ENCODE measurements around the gene TBCE.

Gene TBCE

DNA sequence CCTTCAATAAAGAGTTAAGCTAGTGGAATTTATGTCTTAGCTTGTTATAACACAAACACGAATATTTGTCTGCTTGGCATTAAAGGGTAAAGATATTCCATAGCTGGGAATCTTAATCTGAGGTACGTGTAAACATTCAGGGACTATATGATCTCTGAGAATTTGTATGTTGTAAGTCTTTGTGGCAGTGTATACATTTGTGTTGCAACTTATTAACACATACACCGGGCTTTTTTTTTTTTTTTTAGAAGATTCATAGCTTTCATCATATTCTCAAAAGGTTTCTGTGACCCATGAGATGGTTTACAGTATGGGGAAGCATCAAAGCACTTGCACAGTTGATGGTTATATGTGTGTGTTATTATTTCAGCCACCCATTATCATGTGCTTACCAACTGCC is 35.8 kb upstream of the TBCE start:
- Histone ChIP-seq H3K27ac (ENCODE audit: insufficient read depth in 1 of 2, low read depth in 1 of 2, low read length in 2 of 2, poor library complexity in 1 of 2, severe bottlenecking in 2 of 2) (peak overlapping the region in 1 of 2 experiments; percentile 95), H3K4me1 (ENCODE audit: control extremely low read depth in 1 of 4, control insufficient read depth in 4 of 4, insufficient read depth in 4 of 4, low read length in 3 of 4) (peaks cover 14 to 39% (median 25%) of the 10 kb centered on the region in 4 experiments), H3K4me3 (ENCODE audit: control insufficient read depth in 1 of 7, extremely low read depth in 1 of 7, insufficient read depth in 4 of 7, low read depth in 2 of 7, low read length in 6 of 7) (peak overlapping the region in 3 of 7 experiments; percentile 7 to 26 (median 25)), H3K36me3 (ENCODE audit: control insufficient read depth in 4 of 4, insufficient read depth in 4 of 4, low read length in 3 of 4) (peaks cover 0 to 9% (median 4%) of the 10 kb centered on the region in 4 experiments), H3K9me3 (ENCODE audit: control extremely low read depth in 1 of 5, control insufficient read depth in 4 of 5, insufficient read depth in 2 of 5, low read depth in 1 of 5, low read length in 4 of 5) (no peaks in the 10 kb centered on the region), H3K27me3 (replicated peaks in 2 of 5; ENCODE audit: control insufficient read depth in 4 of 5, insufficient read depth in 5 of 5, low read length in 4 of 5) (no peaks in the 10 kb centered on the region)
- no peak for DNase-seq
- ChIA-PET CTCF (interaction anchor here (0.9 to 1.4 kb wide), 6 partner anchors 9 to 89 kb away, joined by 3 to 5 read pairs (median 4); no protein-coding TSS in a partner anchor), POLR2A (no interaction called here)
- WGBS (ENCODE audit: insufficient coverage), result no CpG with 5 or more reads among the region's 3 CpGs

DNA sequence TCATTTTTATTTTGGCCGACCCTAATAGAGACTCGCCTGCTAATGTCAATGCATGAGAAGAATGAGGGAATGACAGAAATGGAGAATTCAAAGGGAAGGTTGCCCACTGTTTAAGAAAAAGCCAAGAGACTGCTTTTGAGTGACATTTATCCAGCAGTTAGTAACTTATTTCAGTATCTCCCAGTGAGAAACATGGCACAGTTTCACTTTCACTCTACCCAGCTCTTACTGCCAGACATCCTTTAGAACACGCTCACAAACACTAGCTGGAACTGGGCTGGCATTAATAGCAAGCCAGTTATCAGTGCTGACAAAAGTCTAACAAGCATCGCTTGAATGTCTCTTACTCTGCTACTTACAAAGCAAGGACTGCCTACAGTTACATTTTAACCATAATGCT is 30.3 kb upstream of the TBCE start:
- H3K4me3 ChIP-seq (ENCODE audit: control insufficient read depth in 1 of 7, extremely low read depth in 1 of 7, insufficient read depth in 4 of 7, low read depth in 2 of 7, low read length in 6 of 7), result peak overlapping the region in 5 of 7 experiments; percentile 16 to 69 (median 57)
- H3K4me1 ChIP-seq (ENCODE audit: control extremely low read depth in 1 of 4, control insufficient read depth in 4 of 4, insufficient read depth in 4 of 4, low read length in 3 of 4), result peaks cover 5 to 21% (median 6%) of the 10 kb centered on the region in 4 experiments
- H3K27me3 ChIP-seq (replicated peaks in 2 of 5; ENCODE audit: control insufficient read depth in 4 of 5, insufficient read depth in 5 of 5, low read length in 4 of 5), result no peaks in the 10 kb centered on the region
- H3K36me3 ChIP-seq (ENCODE audit: control insufficient read depth in 4 of 4, insufficient read depth in 4 of 4, low read length in 3 of 4), result peaks cover 10 to 22% (median 12%) of the 10 kb centered on the region in 4 experiments
- H3K9me3 ChIP-seq (ENCODE audit: control extremely low read depth in 1 of 5, control insufficient read depth in 4 of 5, insufficient read depth in 2 of 5, low read depth in 1 of 5, low read length in 4 of 5), result no peaks in the 10 kb centered on the region
- 45% methylated on average over 4 of the region's 4 CpGs for WGBS (ENCODE audit: insufficient coverage)
- CTCF ChIA-PET, result interaction anchor here (1.1 to 1.3 kb wide), 2 partner anchors 22 to 76 kb away, joined by 3 to 5 read pairs; no protein-coding TSS in a partner anchor
- peak; percentile 59 to 85 (median 78) for DNase-seq
- H3K27ac ChIP-seq (ENCODE audit: insufficient read depth in 1 of 2, low read depth in 1 of 2, low read length in 2 of 2, poor library complexity in 1 of 2, severe bottlenecking in 2 of 2), result peak overlapping the region; percentile 27 to 59
- POLR2A ChIA-PET, result interaction anchor here (1.0 kb wide), 1 partner anchor 9 kb away, joined by 3 read pairs; the partner anchor contains the start of genes ARID4B and GGPS1

DNA sequence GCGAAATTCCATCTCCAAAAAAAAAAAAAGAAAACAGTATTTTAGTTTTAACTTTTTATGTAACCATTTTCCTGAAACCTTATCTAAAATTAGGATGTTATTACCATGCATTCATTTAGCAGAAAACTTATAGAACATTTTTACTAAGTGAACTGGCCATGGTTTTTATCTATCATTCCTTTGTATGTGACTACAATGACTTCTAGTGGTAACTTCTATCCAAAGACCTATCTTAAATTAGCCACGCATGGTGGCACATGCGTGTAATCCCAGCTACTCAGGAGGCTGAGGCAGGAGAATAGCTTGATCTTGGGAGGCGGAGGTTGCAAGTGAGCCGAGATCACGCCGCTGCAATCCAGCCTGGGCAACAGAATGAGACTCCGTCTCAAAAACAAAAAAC is 27.5 kb upstream of the TBCE start:
- POLR2A ChIA-PET, result no interaction called here
- H3K36me3 ChIP-seq (ENCODE audit: control insufficient read depth in 4 of 4, insufficient read depth in 4 of 4, low read length in 3 of 4), result peaks cover 13 to 42% (median 20%) of the 10 kb centered on the region in 4 experiments

DNA sequence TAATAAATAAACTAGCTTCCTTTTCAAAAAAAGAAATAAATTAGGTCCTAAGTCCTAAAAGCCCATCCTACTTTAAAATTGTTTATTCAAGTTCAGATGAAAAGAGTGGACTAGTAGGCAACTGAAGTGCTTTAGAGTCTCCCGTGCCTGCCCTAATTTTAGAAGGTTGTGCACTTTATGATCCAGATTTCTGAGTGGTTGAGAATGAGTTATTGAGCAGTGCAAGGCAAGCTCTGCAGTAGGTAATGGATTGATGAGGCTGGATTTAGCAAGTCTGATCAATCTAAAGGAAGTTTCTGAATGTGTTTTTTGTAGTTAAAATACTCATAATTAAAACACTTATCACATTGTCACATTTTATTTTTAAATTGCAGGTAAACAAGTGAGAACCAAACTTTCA is 25.9 kb upstream of the TBCE start:
- 100% methylated on average over 1 of the region's 1 CpG for WGBS (ENCODE audit: insufficient coverage)
- no peaks in the 10 kb centered on the region for H3K9me3 ChIP-seq (ENCODE audit: control extremely low read depth in 1 of 5, control insufficient read depth in 4 of 5, insufficient read depth in 2 of 5, low read depth in 1 of 5, low read length in 4 of 5)
- no peaks in the 10 kb centered on the region for H3K27me3 ChIP-seq (replicated peaks in 2 of 5; ENCODE audit: control insufficient read depth in 4 of 5, insufficient read depth in 5 of 5, low read length in 4 of 5)
- H3K27ac ChIP-seq (ENCODE audit: insufficient read depth in 1 of 2, low read depth in 1 of 2, low read length in 2 of 2, poor library complexity in 1 of 2, severe bottlenecking in 2 of 2), result no peak overlapping the region
- peaks cover 3 to 12% (median 5%) of the 10 kb centered on the region in 4 experiments for H3K4me1 ChIP-seq (ENCODE audit: control extremely low read depth in 1 of 4, control insufficient read depth in 4 of 4, insufficient read depth in 4 of 4, low read length in 3 of 4)
- DNase-seq, result no peak
- ChIA-PET CTCF (interaction anchor here (0.9 to 2.7 kb wide), 3 partner anchors 11 to 237 kb away, joined by 3 to 7 read pairs (median 4); no protein-coding TSS in a partner anchor), POLR2A (no interaction called here)
- peaks cover 13 to 36% (median 18%) of the 10 kb centered on the region in 4 experiments for H3K36me3 ChIP-seq (ENCODE audit: control insufficient read depth in 4 of 4, insufficient read depth in 4 of 4, low read length in 3 of 4)
- no peak overlapping the region for H3K4me3 ChIP-seq (ENCODE audit: control insufficient read depth in 1 of 7, extremely low read depth in 1 of 7, insufficient read depth in 4 of 7, low read depth in 2 of 7, low read length in 6 of 7)

More for the DNA sequence above, 27.5 kb upstream of the TBCE start:
- CTCF ChIA-PET, result interaction anchor here (0.5 to 2.7 kb wide), 4 partner anchors 8 to 139 kb away, joined by 3 to 7 read pairs (median 4); no protein-coding TSS in a partner anchor
- DNase-seq, result no peak
- H3K27me3 ChIP-seq (replicated peaks in 2 of 5; ENCODE audit: control insufficient read depth in 4 of 5, insufficient read depth in 5 of 5, low read length in 4 of 5), result no peaks in the 10 kb centered on the region
- no peak overlapping the region for H3K27ac ChIP-seq (ENCODE audit: insufficient read depth in 1 of 2, low read depth in 1 of 2, low read length in 2 of 2, poor library complexity in 1 of 2, severe bottlenecking in 2 of 2)
- H3K9me3 ChIP-seq (ENCODE audit: control extremely low read depth in 1 of 5, control insufficient read depth in 4 of 5, insufficient read depth in 2 of 5, low read depth in 1 of 5, low read length in 4 of 5), result no peaks in the 10 kb centered on the region
- H3K4me1 ChIP-seq (ENCODE audit: control extremely low read depth in 1 of 4, control insufficient read depth in 4 of 4, insufficient read depth in 4 of 4, low read length in 3 of 4), result peaks cover 3 to 14% (median 5%) of the 10 kb centered on the region in 4 experiments
- WGBS (ENCODE audit: insufficient coverage), result 100% methylated on average over 3 of the region's 8 CpGs
- H3K4me3 ChIP-seq (ENCODE audit: control insufficient read depth in 1 of 7, extremely low read depth in 1 of 7, insufficient read depth in 4 of 7, low read depth in 2 of 7, low read length in 6 of 7), result no peak overlapping the region

DNA sequence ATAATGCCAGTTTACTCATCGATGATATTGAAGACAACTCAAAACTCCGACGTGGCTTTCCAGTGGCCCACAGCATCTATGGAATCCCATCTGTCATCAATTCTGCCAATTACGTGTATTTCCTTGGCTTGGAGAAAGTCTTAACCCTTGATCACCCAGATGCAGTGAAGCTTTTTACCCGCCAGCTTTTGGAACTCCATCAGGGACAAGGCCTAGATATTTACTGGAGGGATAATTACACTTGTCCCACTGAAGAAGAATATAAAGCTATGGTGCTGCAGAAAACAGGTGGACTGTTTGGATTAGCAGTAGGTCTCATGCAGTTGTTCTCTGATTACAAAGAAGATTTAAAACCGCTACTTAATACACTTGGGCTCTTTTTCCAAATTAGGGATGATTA is 25.2 kb upstream of the TBCE start:
- ChIA-PET POLR2A (no interaction called here), CTCF (interaction anchor here (1.0 to 1.4 kb wide), 2 partner anchors 12 to 46 kb away, joined by 3 to 4 read pairs; no protein-coding TSS in a partner anchor)
- DNase-seq, result no peak
- Histone ChIP-seq H3K4me3 (ENCODE audit: control insufficient read depth in 1 of 7, extremely low read depth in 1 of 7, insufficient read depth in 4 of 7, low read depth in 2 of 7, low read length in 6 of 7) (no peak overlapping the region), H3K36me3 (ENCODE audit: control insufficient read depth in 4 of 4, insufficient read depth in 4 of 4, low read length in 3 of 4) (peaks cover 9 to 36% (median 17%) of the 10 kb centered on the region in 4 experiments), H3K27me3 (replicated peaks in 2 of 5; ENCODE audit: control insufficient read depth in 4 of 5, insufficient read depth in 5 of 5, low read length in 4 of 5) (no peaks in the 10 kb centered on the region), H3K9me3 (ENCODE audit: control extremely low read depth in 1 of 5, control insufficient read depth in 4 of 5, insufficient read depth in 2 of 5, low read depth in 1 of 5, low read length in 4 of 5) (no peaks in the 10 kb centered on the region), H3K27ac (ENCODE audit: insufficient read depth in 1 of 2, low read depth in 1 of 2, low read length in 2 of 2, poor library complexity in 1 of 2, severe bottlenecking in 2 of 2) (no peak overlapping the region), H3K4me1 (ENCODE audit: control extremely low read depth in 1 of 4, control insufficient read depth in 4 of 4, insufficient read depth in 4 of 4, low read length in 3 of 4) (peaks cover 0 to 6% (median 0%) of the 10 kb centered on the region in 4 experiments)
- WGBS (ENCODE audit: insufficient coverage), result 96% methylated on average over 5 of the region's 6 CpGs

DNA sequence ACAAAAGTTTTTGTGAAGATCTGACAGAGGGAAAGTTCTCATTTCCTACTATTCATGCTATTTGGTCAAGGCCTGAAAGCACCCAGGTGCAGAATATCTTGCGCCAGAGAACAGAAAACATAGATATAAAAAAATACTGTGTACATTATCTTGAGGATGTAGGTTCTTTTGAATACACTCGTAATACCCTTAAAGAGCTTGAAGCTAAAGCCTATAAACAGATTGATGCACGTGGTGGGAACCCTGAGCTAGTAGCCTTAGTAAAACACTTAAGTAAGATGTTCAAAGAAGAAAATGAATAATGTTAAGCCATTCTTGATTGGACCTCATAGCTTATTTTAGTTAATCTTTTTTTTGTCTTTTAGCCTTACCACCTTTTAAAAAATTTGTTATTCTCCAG is 24.8 kb upstream of the TBCE start:
- H3K27ac ChIP-seq (ENCODE audit: insufficient read depth in 1 of 2, low read depth in 1 of 2, low read length in 2 of 2, poor library complexity in 1 of 2, severe bottlenecking in 2 of 2), result no peak overlapping the region
- no peak for DNase-seq
- CTCF ChIA-PET, result interaction anchor here (0.6 to 1.4 kb wide), 3 partner anchors 12 to 73 kb away, joined by 3 to 4 read pairs (median 3); no protein-coding TSS in a partner anchor
- H3K4me1 ChIP-seq (ENCODE audit: control extremely low read depth in 1 of 4, control insufficient read depth in 4 of 4, insufficient read depth in 4 of 4, low read length in 3 of 4), result peaks cover 0 to 2% (median 0%) of the 10 kb centered on the region in 4 experiments
- no peaks in the 10 kb centered on the region for H3K27me3 ChIP-seq (replicated peaks in 2 of 5; ENCODE audit: control insufficient read depth in 4 of 5, insufficient read depth in 5 of 5, low read length in 4 of 5)
- POLR2A ChIA-PET, result no interaction called here
- whole genome bisulfite sequencing (ENCODE audit: insufficient coverage), result 100% methylated on average over 2 of the region's 3 CpGs
- H3K9me3 ChIP-seq (ENCODE audit: control extremely low read depth in 1 of 5, control insufficient read depth in 4 of 5, insufficient read depth in 2 of 5, low read depth in 1 of 5, low read length in 4 of 5), result no peaks in the 10 kb centered on the region
- H3K4me3 ChIP-seq (ENCODE audit: control insufficient read depth in 1 of 7, extremely low read depth in 1 of 7, insufficient read depth in 4 of 7, low read depth in 2 of 7, low read length in 6 of 7), result no peak overlapping the region
- peaks cover 9 to 36% (median 16%) of the 10 kb centered on the region in 4 experiments for H3K36me3 ChIP-seq (ENCODE audit: control insufficient read depth in 4 of 4, insufficient read depth in 4 of 4, low read length in 3 of 4)

DNA sequence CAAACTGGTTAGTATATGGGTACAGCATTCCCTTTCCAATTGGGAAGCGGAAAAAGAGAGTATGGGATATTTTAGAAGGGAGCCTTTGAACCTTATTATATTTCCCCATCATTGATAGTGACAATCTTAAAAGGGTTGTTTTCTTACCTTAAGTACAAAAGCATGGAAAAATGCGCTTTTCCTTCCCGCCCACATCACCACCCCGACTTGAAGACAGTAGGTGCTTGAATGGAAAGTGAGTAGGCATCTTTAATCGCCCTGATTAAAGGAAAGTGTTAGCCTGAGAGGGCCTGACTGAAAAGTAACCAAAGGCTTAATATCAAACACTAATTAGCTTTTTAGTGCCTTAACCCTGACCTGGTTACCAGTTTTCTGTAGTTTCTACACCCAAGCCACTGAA is 23.5 kb upstream of the TBCE start:
- ChIA-PET CTCF (interaction anchor here (1.2 kb wide), 1 partner anchor 10 kb away, joined by 3 read pairs; no protein-coding TSS in a partner anchor), POLR2A (no interaction called here)
- WGBS (ENCODE audit: insufficient coverage), result no CpG with 5 or more reads among the region's 5 CpGs

More for the DNA sequence above, 23.5 kb upstream of the TBCE start:
- Histone ChIP-seq H3K4me1 (ENCODE audit: control extremely low read depth in 1 of 4, control insufficient read depth in 4 of 4, insufficient read depth in 4 of 4, low read length in 3 of 4) (no peaks in the 10 kb centered on the region), H3K9me3 (ENCODE audit: control extremely low read depth in 1 of 5, control insufficient read depth in 4 of 5, insufficient read depth in 2 of 5, low read depth in 1 of 5, low read length in 4 of 5) (no peaks in the 10 kb centered on the region), H3K27ac (ENCODE audit: insufficient read depth in 1 of 2, low read depth in 1 of 2, low read length in 2 of 2, poor library complexity in 1 of 2, severe bottlenecking in 2 of 2) (no peak overlapping the region), H3K36me3 (ENCODE audit: control insufficient read depth in 4 of 4, insufficient read depth in 4 of 4, low read length in 3 of 4) (peaks cover 3 to 31% (median 14%) of the 10 kb centered on the region in 4 experiments), H3K27me3 (replicated peaks in 2 of 5; ENCODE audit: control insufficient read depth in 4 of 5, insufficient read depth in 5 of 5, low read length in 4 of 5) (no peaks in the 10 kb centered on the region), H3K4me3 (ENCODE audit: control insufficient read depth in 1 of 7, extremely low read depth in 1 of 7, insufficient read depth in 4 of 7, low read depth in 2 of 7, low read length in 6 of 7) (no peak overlapping the region)
- no peak for DNase-seq
